Left ventricle myocardium superior (tissue), 1 donor: ENCODE results near the gene PP2D1. TPM values are rescaled to one million over a fixed set of nuclear protein-coding genes. Genes with fewer than 3 reads are reported as not detected.
"Not testable (repeated sequence)": the region's sequence is repeated elsewhere in the genome, so short reads cannot be mapped to it uniquely, and the experiment has no call there.

Source experiments
- ATAC-seq: fragments of 200-7000 bp; cut with Tn5 transposase; one replicate; pipeline ENCODE4 v1.9.1; 2020; ENCODE audit warnings: mild to moderate bottlenecking, moderate library complexity
- DNase-seq: peaks from one replicate; pipeline ENCODE4 v3.0.0-alpha.2; 2020
- intact Hi-C: fragments of 100-400 bp; cut with micrococcal nuclease; formaldehyde crosslinking; loops from one replicate; pipeline ENCODE4 v1.11.0; 2022
- long read RNA-seq: library from polyadenylated mRNA; unstranded; transcript quantifications from one replicate; pipeline ENCODE4 v2.0.0, GENCODE V29; 2021
- total RNA-seq: library from RNA; stranded (reverse); fragmentation: NEBNext Ultra II Directional; extraction: Animal tissue kit (Norgen Biotek cat#: 25700); gene quantifications from one replicate; pipeline ENCODE4 v1.2.1, GENCODE V29; 2021
- donor health status: DM: no; HTN: yes; CAD: no; lungs with severe emphysema.

Gene PP2D1, protein sequence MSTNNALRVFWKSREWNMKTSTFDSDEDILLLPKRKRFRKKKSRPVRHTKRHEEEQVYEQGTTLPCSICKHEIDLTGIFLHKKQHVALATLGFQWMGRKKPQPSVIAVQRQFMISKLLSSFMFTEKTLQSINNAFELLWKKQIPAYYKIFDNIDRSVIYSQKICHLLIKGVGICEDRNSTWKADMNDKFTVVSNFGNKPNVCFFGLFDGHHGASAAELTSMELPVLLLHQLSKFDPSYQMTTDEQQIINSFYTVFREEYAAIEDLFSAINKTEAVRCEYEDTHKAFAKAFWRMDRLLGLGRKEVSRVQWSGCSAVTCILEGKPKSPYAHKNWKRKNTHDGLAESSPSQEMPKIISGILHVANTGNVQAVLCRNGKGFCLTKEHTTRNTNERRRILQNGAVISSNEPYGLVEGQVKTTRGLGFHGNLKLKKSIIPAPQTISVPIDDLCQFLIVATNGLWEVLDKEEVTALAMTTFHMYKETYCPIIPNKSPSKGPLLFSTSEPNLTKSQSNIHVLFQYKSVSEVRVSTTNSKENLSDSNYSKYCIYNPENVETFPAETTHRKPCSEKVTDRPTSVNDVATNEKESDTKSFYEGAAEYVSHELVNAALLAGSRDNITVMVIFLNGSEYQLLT
- total RNA-seq, result not detected
- long read RNA-seq, result 0 reads

GRCh38 chr3:20012164-20012563 is at the start of gene PP2D1:
Gene PP2D1, minus strand, starts transcription at chr3:20012264. Its CDS starts 192 bp downstream, at chr3:20012072.
- ATAC-seq, result no peak
- intact Hi-C loops, result no loop called here
- no peak for DNase-seq

GRCh38 chr3:20060974-20061685 is 49.1 kb upstream of the PP2D1 start:
- DNase-seq, result no peak
- intact Hi-C loops, result no loop called here
- peak; percentile 38 for ATAC-seq

DNA sequence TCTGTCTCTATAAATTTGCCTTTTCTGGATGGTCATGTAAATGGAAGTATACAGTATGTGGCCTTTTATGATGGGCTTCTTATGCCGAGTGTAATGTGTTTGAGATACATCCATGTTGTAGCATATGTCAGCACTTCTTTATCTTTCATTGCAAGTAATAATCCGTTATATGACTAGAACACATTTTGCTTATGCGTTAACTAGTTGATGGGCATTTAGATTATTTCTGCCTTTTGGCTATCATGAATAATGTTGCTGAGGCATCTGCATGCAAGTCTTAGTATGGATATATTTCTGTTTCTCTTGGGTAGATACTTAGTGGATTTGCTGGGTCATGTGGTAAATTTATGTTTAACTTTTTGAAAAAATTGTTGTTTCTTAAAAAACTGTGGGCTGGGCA is 47.9 kb upstream of the PP2D1 start:
- DNase-seq (no peak), ATAC-seq (no peak)
- intact Hi-C loops, result no loop called here

DNA sequence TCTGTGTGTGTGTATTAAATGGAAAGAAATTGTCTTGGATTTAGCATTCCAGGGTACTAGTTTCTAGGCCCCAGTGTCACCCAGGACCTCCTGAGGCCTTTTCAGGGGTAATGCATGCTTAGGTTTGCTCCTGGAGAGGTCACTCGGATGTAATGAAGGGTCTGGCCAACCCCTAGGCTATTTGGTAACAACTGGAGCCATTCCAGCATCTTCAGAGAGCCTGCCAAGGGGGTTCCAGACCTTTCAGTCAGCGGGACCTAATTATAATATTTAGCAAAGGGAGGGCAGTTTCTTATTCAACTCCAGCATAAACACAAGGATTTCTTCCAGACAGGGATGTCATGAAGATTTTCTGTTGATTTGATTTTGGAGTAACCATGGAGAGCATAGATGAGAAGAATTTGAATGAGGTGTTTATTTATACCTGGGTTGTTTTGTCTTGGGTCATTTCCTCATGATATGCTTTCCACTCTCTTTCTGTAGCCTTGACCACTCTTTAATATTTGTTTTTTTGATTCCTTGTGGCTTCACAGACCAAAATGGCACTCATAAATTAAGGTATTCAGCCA is 45.6 kb upstream of the PP2D1 start:
- DNase-seq (no peak), ATAC-seq (peak; percentile 51)
- intact Hi-C loops, result no loop called here

GRCh38 chr3:20056725-20057611 is 44.9 kb upstream of the PP2D1 start:
- DNase-seq (no peak), ATAC-seq (peak; percentile 60)
- intact Hi-C loops, result no loop called here

GRCh38 chr3:20055842-20056241 is 43.8 kb upstream of the PP2D1 start:
- intact Hi-C loops, result no loop called here
- ATAC-seq, result no peak

DNA sequence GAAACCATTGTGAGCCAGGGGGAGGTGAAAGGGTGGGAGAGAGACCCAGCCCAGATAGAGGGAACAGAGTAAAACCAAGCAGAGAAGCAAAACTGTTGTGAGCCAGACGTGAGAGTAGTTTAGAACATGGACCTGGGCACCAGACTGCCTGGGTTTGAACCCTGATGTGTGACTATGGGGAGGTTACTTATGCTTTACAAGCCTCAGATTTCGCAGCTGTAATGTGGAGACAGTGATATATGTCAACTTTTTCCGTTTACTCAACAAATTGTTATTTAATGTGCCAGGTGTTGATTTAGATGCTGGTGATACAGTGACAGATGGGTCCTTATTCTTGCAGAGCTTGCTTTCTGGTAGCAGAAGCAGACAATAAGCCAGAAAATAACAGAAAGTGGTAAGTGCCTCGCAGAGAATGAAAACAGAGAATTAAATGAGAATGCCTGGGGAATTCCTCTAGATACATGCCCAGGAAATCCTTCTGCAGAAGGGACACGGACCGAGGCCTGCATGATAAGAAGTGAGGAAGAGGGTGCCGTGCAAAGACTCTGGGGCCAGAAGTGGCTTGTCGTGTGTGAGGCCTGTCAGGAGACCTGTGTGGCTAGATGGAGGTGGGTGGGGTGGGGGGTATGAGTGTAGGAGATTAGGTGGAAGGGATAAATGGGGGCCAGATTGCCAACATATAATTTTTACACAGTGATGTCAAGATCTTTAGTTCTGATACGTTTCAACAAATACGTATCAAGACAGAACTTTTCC is 43.1 kb upstream of the PP2D1 start:
- ATAC-seq (no peak), DNase-seq (no peak)
- intact Hi-C loops, result no loop called here

More at GRCh38 chr3:20055842-20056241, 43.8 kb upstream of the PP2D1 start:
- DNase-seq, result no peak

GRCh38 chr3:20054549-20054987 is 42.5 kb upstream of the PP2D1 start:
- ATAC-seq, result peak; percentile 76
- intact Hi-C loops, result no loop called here
- no peak for DNase-seq

- no peak for DNase-seq
- ATAC-seq, result no peak
- intact Hi-C loops, result no loop called here
These were observed 40.8 kb upstream of the PP2D1 start for GRCh38 chr3:20052851-20053250.

DNA sequence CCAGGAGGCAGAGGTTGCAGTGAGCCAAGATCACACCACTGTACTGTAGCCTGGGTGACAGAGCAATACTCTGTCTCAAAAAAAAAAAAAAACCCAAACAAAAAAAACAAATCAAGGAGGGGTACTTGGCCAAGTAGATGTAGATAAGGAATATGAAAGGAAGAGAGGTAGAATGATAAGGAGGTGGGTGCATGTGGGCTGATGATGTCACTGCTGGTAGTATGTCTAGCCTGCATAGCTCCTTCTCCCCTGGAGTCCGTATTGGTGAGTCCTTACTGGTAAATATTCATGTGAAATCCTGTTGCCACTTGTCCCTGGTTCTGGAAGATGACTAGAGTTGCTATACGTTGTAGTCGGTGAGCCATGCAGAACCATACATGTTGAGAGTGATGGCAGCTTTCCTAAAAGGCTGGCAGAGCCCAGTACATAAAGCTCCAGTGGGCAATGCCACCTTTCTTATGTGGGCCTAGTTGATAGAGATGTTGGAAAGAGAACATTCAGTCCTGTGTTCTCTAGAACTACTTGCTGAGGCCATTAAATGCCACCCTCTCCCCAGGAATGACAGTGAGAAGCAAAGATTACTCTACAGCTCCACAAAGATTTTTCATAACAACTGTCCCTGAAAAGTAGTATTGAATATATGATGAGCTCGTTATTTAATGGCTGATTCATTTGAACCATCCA is 39.2 kb upstream of the PP2D1 start:
- ATAC-seq, result peak; percentile 54
- no peak for DNase-seq
- intact Hi-C loops, result no loop called here

- ATAC-seq (no peak), DNase-seq (no peak)
- intact Hi-C loops, result no loop called here
These were observed 36.2 kb upstream of the PP2D1 start for GRCh38 chr3:20047976-20048883.

GRCh38 chr3:20047341-20047779 is 35.3 kb upstream of the PP2D1 start:
- intact Hi-C loops, result no loop called here
- ATAC-seq, result no peak
- no peak for DNase-seq

- no peak for DNase-seq
- ATAC-seq, result no peak
- intact Hi-C loops, result no loop called here
These were observed 34.5 kb upstream of the PP2D1 start for GRCh38 chr3:20046556-20046955.

GRCh38 chr3:20045141-20045540 is 33.1 kb upstream of the PP2D1 start:
- ATAC-seq, intact Hi-C loops, DNase-seq: not testable (repeated sequence)

- DNase-seq, result no peak
- no peak for ATAC-seq
- intact Hi-C loops, result no loop called here
These were observed 31.8 kb upstream of the PP2D1 start for GRCh38 chr3:20043825-20044224.

GRCh38 chr3:20043396-20043795 is 31.3 kb upstream of the PP2D1 start:
- DNase-seq (peak; percentile 88), ATAC-seq (peak; percentile 28)
- intact Hi-C loops, result no loop called here
